ENCODE results near the gene SDK1.

DNA sequence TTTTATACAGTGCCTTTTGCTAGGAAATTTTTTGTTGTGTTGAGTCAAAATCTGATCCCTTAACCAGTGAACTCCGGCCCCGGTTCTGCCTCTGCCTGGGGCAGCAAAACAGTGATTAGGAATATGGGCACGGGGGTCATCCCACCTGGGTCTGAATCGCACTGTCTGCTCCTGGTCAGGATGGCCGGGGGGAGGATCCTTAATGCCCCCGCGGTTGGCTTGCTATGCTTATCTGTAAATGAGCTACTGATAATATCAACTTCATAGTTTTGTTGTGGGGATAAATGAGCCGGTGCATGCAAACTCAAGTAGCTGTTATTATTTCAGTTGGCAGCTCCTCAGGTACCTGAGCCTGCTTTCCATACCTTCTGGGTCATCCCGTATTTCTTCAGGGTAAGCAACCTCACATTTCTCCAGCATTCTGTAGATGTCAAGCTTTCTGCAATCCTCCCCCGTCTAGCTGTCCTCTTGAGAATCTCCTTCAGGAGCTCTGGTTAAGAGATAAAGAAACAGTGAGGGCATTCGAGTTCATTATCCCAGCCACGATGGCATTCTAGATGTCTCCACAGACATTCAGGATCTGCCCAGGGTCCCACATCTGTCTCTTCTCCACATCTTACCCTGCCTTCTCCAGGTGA lies 592.2 kb downstream of the SDK1 start:
- TF ChIP-seq, protein P1, sequence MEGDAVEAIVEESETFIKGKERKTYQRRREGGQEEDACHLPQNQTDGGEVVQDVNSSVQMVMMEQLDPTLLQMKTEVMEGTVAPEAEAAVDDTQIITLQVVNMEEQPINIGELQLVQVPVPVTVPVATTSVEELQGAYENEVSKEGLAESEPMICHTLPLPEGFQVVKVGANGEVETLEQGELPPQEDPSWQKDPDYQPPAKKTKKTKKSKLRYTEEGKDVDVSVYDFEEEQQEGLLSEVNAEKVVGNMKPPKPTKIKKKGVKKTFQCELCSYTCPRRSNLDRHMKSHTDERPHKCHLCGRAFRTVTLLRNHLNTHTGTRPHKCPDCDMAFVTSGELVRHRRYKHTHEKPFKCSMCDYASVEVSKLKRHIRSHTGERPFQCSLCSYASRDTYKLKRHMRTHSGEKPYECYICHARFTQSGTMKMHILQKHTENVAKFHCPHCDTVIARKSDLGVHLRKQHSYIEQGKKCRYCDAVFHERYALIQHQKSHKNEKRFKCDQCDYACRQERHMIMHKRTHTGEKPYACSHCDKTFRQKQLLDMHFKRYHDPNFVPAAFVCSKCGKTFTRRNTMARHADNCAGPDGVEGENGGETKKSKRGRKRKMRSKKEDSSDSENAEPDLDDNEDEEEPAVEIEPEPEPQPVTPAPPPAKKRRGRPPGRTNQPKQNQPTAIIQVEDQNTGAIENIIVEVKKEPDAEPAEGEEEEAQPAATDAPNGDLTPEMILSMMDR (IDR thresholded peaks at IDR 0.05), result no peak
- no peak for TF ChIP-seq POLR2A (IDR thresholded peaks at IDR 0.05)

All from body of pancreas (tissue), 4 donors.